K562 (cell line): ENCODE results near the gene SMARCC1. TPM values are rescaled to one million over a fixed set of nuclear protein-coding genes. Genes with fewer than 3 reads are reported as not detected.
A peak's percentile ranks its signal among the peaks of the same experiment; 100 is the strongest.

ENCODE experiments used
- ATAC-seq: fragments of 200-7000 bp; cut with Tn5 transposase; 3 replicates; pipeline ENCODE4 v1.9.1; 2020; ENCODE audit warnings: moderate library complexity
- BruUV-seq: library from RNA; stranded (reverse); fragments of 400-500 nt; replicated peaks from 2 replicates; lab custom pipeline; 2021; lab: Mats Ljungman, UMichigan
- CTCF ChIA-PET: fragments of 300-600 bp; formaldehyde crosslinking; extraction: SDS; loops from one replicate; lab custom pipeline; 2021; ENCODE audit warnings: low intra/inter-chr PET ratio; lab: Yijun Ruan, JAX
- POLR2A ChIA-PET: fragments of 300-600, 350-650 bp; sonication (Branson Sonifier 250); formaldehyde crosslinking; extraction: SDS; loops from one replicate; lab custom pipeline; 2021; ENCODE audit warnings: antibody characterized with exemption, inconsistent platforms; lab: Yijun Ruan, JAX
- DNase-seq, 4 experiments: peaks; one replicate each; pipeline versions ENCODE4 v3.0.0 to v3.0.0-alpha.2; 2011 to 2018; ENCODE audit warnings: low spot score in 3 of 4, mixed read lengths in 3 of 4; ENCODE audit errors: extremely low read depth in 1 of 4
- FAIRE-seq: peaks from 2 replicates; lab custom pipeline; 2011; peaks lifted over from hg19 to GRCh38; lab: Jason Lieb, UNC
- H2AFZ ChIP-seq: 2 replicates; pipeline ENCODE4 v1.6.0; 2011; ENCODE audit warnings: low read depth, low read length, control low read depth, inconsistent platforms
- H3K27ac ChIP-seq: fragments of 200-600 bp; 3 replicates; pipeline ENCODE4 v1.8.0; 2011; ENCODE audit warnings: low read depth, mild to moderate bottlenecking, control low read depth, inconsistent platforms, low read length, moderate library complexity, mixed read lengths; ENCODE audit errors: extremely low read depth
- H3K27me3 ChIP-seq, 2 experiments: fragments of 300-600 bp in 1 of 2; 2 replicates in 1 of 2; 3 replicates in 1 of 2; pipeline versions ENCODE4 v1.6.0 to v1.8.0; 2011; ENCODE audit warnings: inconsistent platforms in 2 of 2, low read length in 2 of 2, mild to moderate bottlenecking in 1 of 2, mixed read lengths in 1 of 2, moderate library complexity in 1 of 2; ENCODE audit not compliant: control insufficient read depth in 2 of 2, insufficient read depth in 2 of 2
- H3K36me3 ChIP-seq: fragments of 300-600 bp; 3 replicates; pipeline ENCODE4 v1.8.0; 2011; ENCODE audit warnings: mild to moderate bottlenecking, low read length, inconsistent platforms; ENCODE audit not compliant: control insufficient read depth, insufficient read depth
- H3K4me1 ChIP-seq, 2 experiments: fragments of 200-600 bp in 1 of 2; replicated peaks in 1 of 2; 2 replicates in 1 of 2; 3 replicates in 1 of 2; pipeline versions ENCODE4 v1.5.1 to v1.8.0; 2011; ENCODE audit warnings: inconsistent platforms in 2 of 2, low read length in 2 of 2, mild to moderate bottlenecking in 1 of 2, mixed read lengths in 1 of 2, moderate library complexity in 1 of 2; ENCODE audit not compliant: control insufficient read depth in 2 of 2, insufficient read depth in 2 of 2
- H3K4me2 ChIP-seq: 2 replicates; pipeline ENCODE4 v1.6.1; 2011; ENCODE audit warnings: low read length, control low read depth, inconsistent platforms, mixed read lengths; ENCODE audit not compliant: insufficient read depth
- H3K4me3 ChIP-seq: fragments of 200-600 bp; sonication (generic), shearing (Covaris generic); 2 replicates; pipeline ENCODE4 v1.5.1; 2016; ENCODE audit warnings: control low read depth, inconsistent platforms
- H3K79me2 ChIP-seq: fragments of 200-600 bp; 3 replicates; pipeline ENCODE4 v1.8.0; 2011; ENCODE audit warnings: low read length, inconsistent platforms; ENCODE audit not compliant: control insufficient read depth, insufficient read depth
- H3K9ac ChIP-seq, 2 experiments: 2 replicates each; pipeline versions ENCODE4 v1.6.0 to v1.6.1; 2011; ENCODE audit warnings: low read depth in 2 of 2, low read length in 2 of 2, control low read depth in 1 of 2, inconsistent platforms in 1 of 2, mild to moderate bottlenecking in 1 of 2, mixed read lengths in 1 of 2; ENCODE audit not compliant: insufficient read depth in 1 of 2
- H3K9me1 ChIP-seq: one replicate; pipeline ENCODE4 v1.6.0; 2011; ENCODE audit warnings: inconsistent platforms, mild to moderate bottlenecking, low read length, moderate library complexity; ENCODE audit not compliant: control insufficient read depth, insufficient read depth
- H3K9me3 ChIP-seq: replicated peaks from 2 replicates; pipeline ENCODE4 v1.5.1; 2011; ENCODE audit warnings: low read depth, low read length, inconsistent platforms; ENCODE audit not compliant: control insufficient read depth, insufficient read depth
- H4K20me1 ChIP-seq: replicated peaks from 2 replicates; pipeline ENCODE4 v1.6.1; 2011; ENCODE audit warnings: low read length, inconsistent platforms, mixed read lengths; ENCODE audit not compliant: control insufficient read depth, insufficient read depth
- RBM39 ChIP-seq: fragments of 200-400 bp; formaldehyde crosslinking; optimal IDR thresholded peaks from 2 replicates; pipeline ENCODE3; 2018; ENCODE audit warnings: low read depth, low read length
- TAF1 ChIP-seq: IDR thresholded peaks from 2 replicates; pipeline ENCODE4 v1.6.1; 2011; ENCODE audit warnings: mild to moderate bottlenecking, low read length, moderate library complexity; ENCODE audit not compliant: insufficient read depth, control insufficient read depth, severe bottlenecking; ENCODE audit errors: extremely low read depth
- THRAP3 ChIP-seq: fragments of 450-650 bp; IDR thresholded peaks from 2 replicates; pipeline ENCODE4 v1.6.1; 2016; ENCODE audit warnings: mild to moderate bottlenecking, inconsistent platforms, borderline replicate concordance
- ZBTB40 ChIP-seq, 2 experiments: fragments of 450-650 bp in 1 of 2; sonication (generic) in 1 of 2; formaldehyde crosslinking in 1 of 2; IDR thresholded peaks; 2 replicates each; pipeline versions ENCODE4 v1.7.1 to v1.9.0; 2016 to 2022; ENCODE audit warnings: inconsistent platforms in 1 of 2, mild to moderate bottlenecking in 1 of 2, missing genetic modification reagents in 1 of 2
- ZNF239 ChIP-seq: fragments of 250-450 bp; sonication (Bioruptor Pico); IDR thresholded peaks from 2 replicates; pipeline ENCODE4 v1.4.0; 2020; ENCODE audit warnings: mild to moderate bottlenecking
- ZNF324 ChIP-seq: fragments of 250-450 bp; sonication (Bioruptor Pico); IDR thresholded peaks from 2 replicates; pipeline ENCODE4 v1.4.0; 2020; ENCODE audit warnings: mild to moderate bottlenecking
- WGBS: fragments of 100-300 bp; shearing (Covaris generic); methylation state at CpG from one replicate; pipeline ENCODE4 v1.1.6; 2016; ENCODE audit warnings: low coverage, mixed read lengths; ENCODE audit not compliant: insufficient coverage; ENCODE audit errors: missing lambda C conversion rate; 5-methylcytosine and 5-hydroxymethylcytosine counted together
- in situ Hi-C: fragments of 300-500 bp; cut with MboI; formaldehyde crosslinking; loops from 4 replicates; pipeline ENCODE4 v1.15.0; 2018; ENCODE audit warnings: inconsistent platforms, mixed read lengths
- intact Hi-C: fragments of 100-400 bp; cut with micrococcal nuclease; formaldehyde crosslinking; loops from 2 replicates; pipeline ENCODE4 v1.14.2; 2022
- polyA plus RNA-seq, 8 experiments: library from polyadenylated mRNA; depleted of rRNA in 4 of 8; stranded (reverse) in 5 of 8; unstranded in 3 of 8; fragments of >200 nt; fragmentation: Nextera tagmentation in 2 of 8; fragmentation: Illumina TruSeq in 1 of 8; extraction: Ambion mirVana in 2 of 8; extraction: Trizol in 1 of 8; gene quantifications; 2 replicates each; pipeline versions ENCODE4 v1.2.1 to v1.2.3, GENCODE V29; 2011 to 2014; ENCODE audit warnings: inconsistent platforms in 1 of 8, missing spikeins in 1 of 8
- total RNA-seq, 7 experiments: library from RNA; depleted of rRNA in 6 of 7; stranded (reverse); fragments of >200 nt in 6 of 7; fragmentation: Illumina TruSeq in 2 of 7; extraction: Trizol in 2 of 7; gene quantifications; 2 replicates each; pipeline versions ENCODE4 v1.2.1 to v1.2.3, GENCODE V29; 2011 to 2021; ENCODE audit warnings: low replicate concordance in 1 of 7

The SMARCC1 gene
- total and polyA plus RNA-seq, 9 of the 15 experiments (the other 6 are each of a cell fraction or from before 2014, with no cell fraction given), result 20.7 to 199 (median 66.0) TPM

GRCh38 chr3:47601281-47601680 lies 180.4 kb downstream of the SMARCC1 start:
- ChIA-PET CTCF (no interaction called here), POLR2A (interaction anchor here (1.5 to 2.8 kb wide), 2 partner anchors 10 to 47 kb away, joined by 3 to 10 read pairs; no protein-coding TSS in a partner anchor)
- Histone ChIP-seq H3K4me1 (no peaks in the 10 kb centered on the region), H3K4me2 (no peak overlapping the region), H3K9ac (peak overlapping the region in 1 of 2 experiments; percentile 2; a peak in 1 of 4 replicates), H3K79me2 (no peaks in the 10 kb centered on the region; the same call in 2 of the 3 replicates), H3K27me3 (no peaks in the 10 kb centered on the region), H4K20me1 (no peaks in the 10 kb centered on the region), H3K4me3 (no peak overlapping the region), H3K36me3 (peaks cover 82% of the 10 kb centered on the region), H3K27ac (no peak overlapping the region), H2AFZ (no peak overlapping the region), H3K9me3 (no peaks in the 10 kb centered on the region), H3K9me1 (no peaks in the 10 kb centered on the region)
- no peak for FAIRE-seq
- no peak for DNase-seq
- in situ Hi-C loops, result no loop called here
- intact Hi-C loops, result no loop called here
- 96% methylated on average over 3 of the region's 3 CpGs for WGBS
- ATAC-seq, result no peak
- no TSS peak for BruUV-seq
- TF ChIP-seq ZBTB40 (IDR thresholded peaks at IDR 0.05) (no peak), ZBTB40 (CRISPR knock-in tag; IDR thresholded peaks at IDR 0.05) (no peak), ZNF239 (CRISPR knock-in tag) (no peak), TAF1 (no peak), THRAP3 (no peak), RBM39 (no peak), ZNF324 (CRISPR knock-in tag) (no peak)
